OCI-LY7 (cell line): ENCODE data around the gene EHBP1. TPM values are rescaled to one million over a fixed set of nuclear protein-coding genes. Genes with fewer than 3 reads are reported as not detected.

ENCODE experiments used
- Bru-seq: library from RNA; stranded (reverse); fragments of 400-500 nt; gene quantifications from one replicate; lab custom pipeline; 2021; lab: Mats Ljungman, UMichigan
- BruChase-seq, 2 experiments: library from RNA; stranded (reverse); fragments of 400-500 nt; gene quantifications; one replicate each; lab custom pipeline; 2021; lab: Mats Ljungman, UMichigan
- BruUV-seq: library from RNA; stranded (reverse); fragments of 400-500 nt; replicated peaks from 2 replicates; lab custom pipeline; 2021; lab: Mats Ljungman, UMichigan
- CTCF ChIA-PET: fragments of 300-600 bp; sonication (Branson Sonifier 250); formaldehyde crosslinking; loops from one replicate; lab custom pipeline; 2022; ENCODE audit warnings: antibody characterized with exemption; ENCODE audit not compliant: unreplicated experiment; lab: Charles Lee
- POLR2A ChIA-PET: fragments of 300-600 bp; sonication (Branson Sonifier 250); formaldehyde crosslinking; loops from one replicate; lab custom pipeline; 2022; ENCODE audit warnings: antibody characterized with exemption; lab: Charles Lee
- DNase-seq: peaks from one replicate; pipeline ENCODE4 v3.0.0-alpha.2; 2015; ENCODE audit warnings: low spot score
- H2AFZ ChIP-seq: fragments of 200-600 bp; sonication (generic), shearing (Covaris generic); 2 replicates; pipeline ENCODE4 v1.6.1; 2014; ENCODE audit warnings: mild to moderate bottlenecking, antibody characterized with exemption, low read length, moderate library complexity
- H3K27ac ChIP-seq: fragments of 200-600 bp; sonication (generic); 2 replicates; pipeline ENCODE4 v1.5.1; 2014; ENCODE audit warnings: mixed run types, low read depth, mild to moderate bottlenecking, moderate library complexity, low read length, inconsistent platforms; ENCODE audit not compliant: poor library complexity, severe bottlenecking
- H3K36me3 ChIP-seq: fragments of 200-600 bp; sonication (generic); 2 replicates; pipeline ENCODE4 v1.6.1; 2014; ENCODE audit warnings: mild to moderate bottlenecking, antibody characterized with exemption, low read length, moderate library complexity, mixed read lengths; ENCODE audit not compliant: insufficient read depth
- H3K4me1 ChIP-seq: fragments of 200-600 bp; sonication (generic); 2 replicates; pipeline ENCODE4 v1.5.1; 2014; ENCODE audit warnings: mild to moderate bottlenecking, low read length; ENCODE audit not compliant: insufficient read depth, poor library complexity, severe bottlenecking
- H3K4me2 ChIP-seq: fragments of 200-600 bp; sonication (generic); 2 replicates; pipeline ENCODE4 v1.6.1; 2014; ENCODE audit warnings: mild to moderate bottlenecking, low read length
- H3K4me3 ChIP-seq: fragments of 200-600 bp; sonication (generic); 2 replicates; pipeline ENCODE4 v1.5.1; 2014; ENCODE audit warnings: mild to moderate bottlenecking, low read depth, low read length; ENCODE audit not compliant: poor library complexity, severe bottlenecking
- H3K79me2 ChIP-seq: fragments of 200-600 bp; sonication (generic); 2 replicates; pipeline ENCODE4 v1.6.1; 2016; ENCODE audit warnings: low read depth, mild to moderate bottlenecking, low read length, moderate library complexity, mixed read lengths; ENCODE audit not compliant: insufficient read depth
- H3K9me2 ChIP-seq: fragments of 200-600 bp; sonication (generic); 2 replicates; pipeline ENCODE4 v1.6.1; 2016; ENCODE audit warnings: mild to moderate bottlenecking, low read length, mixed read lengths; ENCODE audit not compliant: insufficient read depth
- H3K9me3 ChIP-seq: fragments of 200-600 bp; sonication (generic); 2 replicates; pipeline ENCODE4 v1.6.1; 2014; ENCODE audit warnings: mild to moderate bottlenecking, mixed run types, low read length, mixed read lengths
- H4K20me1 ChIP-seq: fragments of 200-600 bp; sonication (generic); 2 replicates; pipeline ENCODE4 v1.6.1; 2014; ENCODE audit warnings: mild to moderate bottlenecking, antibody characterized with exemption, low read length, moderate library complexity, mixed read lengths; ENCODE audit not compliant: insufficient read depth
- EZH2phosphoT487 ChIP-seq: fragments of 200-600 bp; sonication (generic); IDR thresholded peaks from 2 replicates; pipeline ENCODE4 v1.6.1; 2018; ENCODE audit warnings: low read depth, borderline replicate concordance, mild to moderate bottlenecking, mixed run types, antibody characterized with exemption, low read length, moderate library complexity, mixed read lengths
- intact Hi-C: fragments of 100-400 bp; cut with micrococcal nuclease; formaldehyde crosslinking; loops from one replicate; pipeline ENCODE4 v1.10.0; 2022; ENCODE audit not compliant: unreplicated experiment
- long read RNA-seq: library from polyadenylated mRNA; stranded (forward); transcript quantifications from one replicate; pipeline ENCODE4 v2.0.0, GENCODE V29; 2022
- total RNA-seq, 2 experiments: library from RNA; depleted of rRNA in 1 of 2; stranded (reverse); fragments of >200 nt in 1 of 2; shearing (Covaris generic) in 1 of 2; gene quantifications; 2 replicates each; pipeline ENCODE4 v1.2.3, GENCODE V29; 2014 to 2022
- TF ChIP-seq, protein P1 (sequence below): fragments of 200-600 bp; sonication (generic); conservative IDR thresholded peaks from 2 replicates; pipeline ENCODE4 v1.5.1; 2014; ENCODE audit warnings: mild to moderate bottlenecking, antibody characterized with exemption, low read length, moderate library complexity, mixed read lengths

EHBP1 gene
- total RNA-seq (2014; rRNA removed; shearing (Covaris generic)) (26.8 and 33.3 TPM in 2 replicates), total RNA-seq (2022) (34.1 and 34.4 TPM in 2 replicates), Bru-seq, nascent RNA (percentile 69 among the genes with signal in this experiment), BruChase-seq, experiment 1, labeled RNA remaining after a 6-hour chase (percentile 53 among the genes with signal in this experiment), BruChase-seq, experiment 2, labeled RNA remaining after a 2-hour chase (percentile 55 among the genes with signal in this experiment)
- long read RNA-seq, partial matches to known transcripts = 2 of 19 reads
- long read RNA-seq, other reads (novel, unspliced or antisense) = 15 of 19 reads

DNA sequence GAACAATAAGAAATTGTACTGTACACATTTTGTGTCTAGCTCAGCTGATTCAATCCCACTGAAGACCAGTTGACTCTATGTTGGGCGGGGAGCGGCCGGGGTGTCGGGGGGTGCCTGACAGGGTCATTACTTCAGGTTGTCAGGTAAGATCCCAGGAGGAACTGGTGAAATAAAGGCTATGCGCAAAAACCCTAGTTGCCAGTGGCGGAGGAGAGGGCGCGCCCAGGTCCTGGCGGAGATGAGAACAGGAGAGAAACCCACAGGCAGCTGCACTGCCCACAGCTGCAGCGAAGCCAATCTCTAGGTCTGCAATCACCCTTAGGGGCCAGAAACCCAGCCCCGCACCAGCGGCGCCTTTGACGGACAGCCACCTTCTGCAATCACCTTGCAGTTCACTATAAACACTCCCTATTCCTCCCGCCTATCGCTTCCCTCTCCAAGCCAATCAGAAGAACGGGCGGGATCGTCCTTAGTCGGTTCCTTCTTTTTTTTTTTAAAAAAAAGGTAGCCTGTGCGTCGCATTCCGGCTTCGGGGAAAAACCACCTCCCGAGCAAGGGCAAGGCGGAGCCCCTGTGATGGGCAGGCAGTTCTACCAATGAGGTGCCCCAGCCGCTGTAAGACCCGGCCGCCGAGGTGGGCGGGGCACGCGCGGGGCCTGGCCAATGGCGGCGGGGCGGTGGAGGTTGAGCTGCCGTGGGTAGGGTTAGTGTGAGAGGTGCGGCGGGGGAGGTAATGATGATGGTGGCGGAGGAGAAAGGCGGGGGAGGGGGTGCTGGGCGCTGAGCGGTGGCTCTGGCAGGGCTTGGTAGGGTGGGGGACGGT lies at the start of gene EHBP1:
TSS of gene EHBP1 (plus strand) at position 707 of the 823 bp plus-strand sequence. CDS start 1,479 bp downstream, outside the sequence.
- Histone ChIP-seq H4K20me1 (no peaks in the 10 kb centered on the region), H3K27ac (peak within 1 kb of the TSS; percentile 14), H3K36me3 (peaks cover 29% of the 10 kb centered on the region), H3K4me2 (peak within 1 kb of the TSS; percentile 82), H3K4me3 (peak within 1 kb of the TSS; percentile 87), H3K79me2 (peaks cover 23% of the 10 kb centered on the region; the same call in 1 of the 2 replicates), H3K4me1 (peaks cover 30% of the 10 kb centered on the region), H3K9me2 (no peaks in the 10 kb centered on the region), H3K9me3 (0 out of 2 replicates have a peak, but pooled peaks cover 4% of the 10 kb centered on the region), H2AFZ (peak within 1 kb of the TSS; percentile 95)
- DNase-seq = peak; percentile 99
- intact Hi-C loops = no loop called here
- ChIA-PET CTCF (no interaction called here), POLR2A (interaction anchor here (0.6 kb wide), 2 partner anchors 666 to 1517 kb away, joined by 3 to 5 read pairs; no protein-coding TSS in a partner anchor)
- BruUV-seq = no TSS peak
- TF ChIP-seq, protein P1, sequence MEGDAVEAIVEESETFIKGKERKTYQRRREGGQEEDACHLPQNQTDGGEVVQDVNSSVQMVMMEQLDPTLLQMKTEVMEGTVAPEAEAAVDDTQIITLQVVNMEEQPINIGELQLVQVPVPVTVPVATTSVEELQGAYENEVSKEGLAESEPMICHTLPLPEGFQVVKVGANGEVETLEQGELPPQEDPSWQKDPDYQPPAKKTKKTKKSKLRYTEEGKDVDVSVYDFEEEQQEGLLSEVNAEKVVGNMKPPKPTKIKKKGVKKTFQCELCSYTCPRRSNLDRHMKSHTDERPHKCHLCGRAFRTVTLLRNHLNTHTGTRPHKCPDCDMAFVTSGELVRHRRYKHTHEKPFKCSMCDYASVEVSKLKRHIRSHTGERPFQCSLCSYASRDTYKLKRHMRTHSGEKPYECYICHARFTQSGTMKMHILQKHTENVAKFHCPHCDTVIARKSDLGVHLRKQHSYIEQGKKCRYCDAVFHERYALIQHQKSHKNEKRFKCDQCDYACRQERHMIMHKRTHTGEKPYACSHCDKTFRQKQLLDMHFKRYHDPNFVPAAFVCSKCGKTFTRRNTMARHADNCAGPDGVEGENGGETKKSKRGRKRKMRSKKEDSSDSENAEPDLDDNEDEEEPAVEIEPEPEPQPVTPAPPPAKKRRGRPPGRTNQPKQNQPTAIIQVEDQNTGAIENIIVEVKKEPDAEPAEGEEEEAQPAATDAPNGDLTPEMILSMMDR = no peak
- TF ChIP-seq EZH2phosphoT487 = no peak

DNA sequence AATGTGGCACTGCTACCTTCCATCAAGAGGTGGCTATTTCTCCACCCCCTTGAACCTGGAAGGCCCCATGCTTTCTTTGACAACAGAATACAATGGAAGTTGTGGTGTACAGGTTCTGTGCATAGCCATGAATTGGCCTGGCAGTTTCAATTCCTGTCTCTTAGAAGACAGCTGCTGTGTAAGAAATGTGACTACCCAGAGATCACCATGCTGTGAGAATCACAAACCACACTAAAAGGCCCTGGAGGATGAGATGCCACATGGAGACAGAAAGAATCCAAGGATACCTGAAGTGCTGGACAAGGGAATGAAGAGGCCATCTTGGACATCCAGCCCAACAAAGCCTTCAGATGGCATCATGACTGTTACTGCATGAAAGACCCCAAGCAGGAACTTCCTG lies 47.7 kb upstream of the EHBP1 start:
- Histone ChIP-seq H3K4me3 (no peak overlapping the region), H4K20me1 (no peaks in the 10 kb centered on the region), H3K4me1 (no peaks in the 10 kb centered on the region), H3K4me2 (no peak overlapping the region), H3K9me2 (no peaks in the 10 kb centered on the region), H3K79me2 (no peaks in the 10 kb centered on the region), H3K36me3 (no peaks in the 10 kb centered on the region), H3K9me3 (no peaks in the 10 kb centered on the region), H3K27ac (no peak overlapping the region), H2AFZ (no peak overlapping the region)
- ChIA-PET CTCF (no interaction called here), POLR2A (interaction anchor here (0.6 kb wide), 1 partner anchor 764 kb away, joined by 3 read pairs; no protein-coding TSS in a partner anchor)
- no TSS peak for BruUV-seq
- intact Hi-C loops = no loop called here
- peak; percentile 8 for DNase-seq
- TF ChIP-seq, protein P1 = no peak
- TF ChIP-seq EZH2phosphoT487 = no peak
